Measurements from ENCODE around the gene IFT74.

- TF ChIP-seq TEAD4 (CRISPR knock-in tag; IDR thresholded peaks at IDR 0.05) (no peak), CTCF (IDR thresholded peaks at IDR 0.05) (no peak), ZNF317 (CRISPR knock-in tag; IDR thresholded peaks at IDR 0.05; ENCODE audit: borderline replicate concordance, low read depth) (no peak), MLX (CRISPR knock-in tag; IDR thresholded peaks at IDR 0.05) (no peak), FOXP1 (CRISPR knock-in tag; IDR thresholded peaks at IDR 0.05; ENCODE audit: borderline replicate concordance) (no peak), ATF3 (CRISPR knock-in tag; conservative IDR thresholded peaks at IDR 0.05) (no peak), FOXK1 (CRISPR knock-in tag; IDR thresholded peaks at IDR 0.05) (no peak), ELF4 (CRISPR knock-in tag; IDR thresholded peaks at IDR 0.05; ENCODE audit: low read depth) (no peak), MYBL2 (CRISPR knock-in tag; IDR thresholded peaks at IDR 0.05) (no peak), ESRRA (CRISPR knock-in tag; IDR thresholded peaks at IDR 0.05; ENCODE audit: borderline replicate concordance) (no peak), MXD4 (CRISPR knock-in tag; IDR thresholded peaks at IDR 0.05; ENCODE audit: borderline replicate concordance) (no peak), ZNF532 (CRISPR knock-in tag; IDR thresholded peaks at IDR 0.05; ENCODE audit: borderline replicate concordance) (no peak)
Measured at GRCh38 chr9:27059907-27060306, 103.7 kb downstream of the IFT74 start.

Data from WTC11 (cell line).